H1 (cell line): ENCODE data around the gene MTERF2. TPM values are rescaled to one million over a fixed set of nuclear protein-coding genes. Genes with fewer than 3 reads are reported as not detected.

Source experiments
- CTCF ChIA-PET: fragments of 300-600 bp; sonication (Branson Sonifier 250); formaldehyde crosslinking; loops from one replicate; lab custom pipeline; 2021; ENCODE audit not compliant: partially characterized antibody; lab: Charles Lee
- POLR2A ChIA-PET: fragments of 300-600 bp; sonication (Branson Sonifier 250); formaldehyde crosslinking; loops from one replicate; lab custom pipeline; 2021; ENCODE audit warnings: inconsistent platforms; ENCODE audit not compliant: partially characterized antibody; lab: Charles Lee
- DNase-seq, 2 experiments: peaks; one replicate each; pipeline versions ENCODE4 v3.0.0 to v3.0.0-alpha.2; 2010 to 2022; ENCODE audit warnings: low spot score in 2 of 2, low read depth in 1 of 2, mixed read lengths in 1 of 2
- FAIRE-seq: peaks from 2 replicates; lab custom pipeline; 2011; peaks lifted over from hg19 to GRCh38; lab: Jason Lieb, UNC
- H2AFZ ChIP-seq: 2 replicates; pipeline ENCODE4 v1.8.1; 2012; ENCODE audit warnings: low read length, inconsistent platforms
- H2AK5ac ChIP-seq: 2 replicates; pipeline ENCODE4 v1.6.1; 2013; ENCODE audit warnings: low read depth, low read length
- H2BK120ac ChIP-seq: replicated peaks from 2 replicates; pipeline ENCODE3; 2013; ENCODE audit warnings: low read depth, low read length, inconsistent platforms
- H2BK12ac ChIP-seq: 2 replicates; pipeline ENCODE4 v1.6.1; 2013; ENCODE audit warnings: low read depth, low read length
- H2BK15ac ChIP-seq: 2 replicates; pipeline ENCODE4 v1.6.1; 2013; ENCODE audit warnings: low read length
- H2BK20ac ChIP-seq: 2 replicates; pipeline ENCODE4 v1.6.1; 2013; ENCODE audit warnings: low read length
- H2BK5ac ChIP-seq: 2 replicates; pipeline ENCODE4 v1.6.1; 2013; ENCODE audit warnings: low read depth, low read length
- H3K14ac ChIP-seq: 2 replicates; pipeline ENCODE4 v1.6.1; 2013; ENCODE audit warnings: inconsistent platforms; ENCODE audit not compliant: insufficient read length
- H3K18ac ChIP-seq: 2 replicates; pipeline ENCODE4 v1.6.1; 2013; ENCODE audit warnings: low read length; ENCODE audit errors: extremely low read depth
- H3K23ac ChIP-seq: 2 replicates; pipeline ENCODE4 v1.6.1; 2013; ENCODE audit warnings: inconsistent platforms; ENCODE audit not compliant: insufficient read length
- H3K23me2 ChIP-seq: 2 replicates; pipeline ENCODE4 v1.6.1; 2013; ENCODE audit warnings: low read depth, low read length
- H3K27ac ChIP-seq: 2 replicates; pipeline ENCODE4 v1.6.1; 2011; ENCODE audit warnings: low read depth, low read length, inconsistent platforms
- H3K27me3 ChIP-seq, 4 experiments: replicated peaks in 1 of 4; 1 replicate in 1 of 4; 2 replicates in 3 of 4; pipeline versions ENCODE4 v1.6.1 to v1.8.1; 2011 to 2013; ENCODE audit warnings: low read length in 3 of 4, mild to moderate bottlenecking in 3 of 4, inconsistent platforms in 2 of 4, mixed read lengths in 2 of 4, moderate library complexity in 1 of 4; ENCODE audit not compliant: control insufficient read depth in 3 of 4, insufficient read depth in 3 of 4; ENCODE audit errors: extremely low read depth in 1 of 4
- H3K36me3 ChIP-seq, 4 experiments: 2 replicates each; pipeline versions ENCODE4 v1.6.1 to v1.8.1; 2011 to 2013; ENCODE audit warnings: mild to moderate bottlenecking in 4 of 4, low read length in 3 of 4, moderate library complexity in 2 of 4, control low read depth in 1 of 4, inconsistent platforms in 1 of 4; ENCODE audit not compliant: insufficient read depth in 4 of 4, control insufficient read depth in 2 of 4
- H3K4ac ChIP-seq: replicated peaks from 2 replicates; pipeline ENCODE3; 2013; ENCODE audit warnings: low read length, low read depth, mixed read lengths, inconsistent platforms; ENCODE audit not compliant: insufficient read length
- H3K4me1 ChIP-seq, 4 experiments: replicated peaks in 1 of 4; 1 replicate in 1 of 4; 2 replicates in 3 of 4; pipeline versions ENCODE4 v1.6.1 to v1.8.1; 2011 to 2013; ENCODE audit warnings: low read length in 3 of 4, inconsistent platforms in 2 of 4, mixed read lengths in 1 of 4; ENCODE audit not compliant: insufficient read depth in 4 of 4, control insufficient read depth in 3 of 4
- H3K4me2 ChIP-seq, 2 experiments: 2 replicates each; pipeline versions ENCODE4 v1.6.1 to v1.8.1; 2011 to 2013; ENCODE audit warnings: low read depth in 2 of 2, low read length in 2 of 2, control low read depth in 1 of 2, inconsistent platforms in 1 of 2, mild to moderate bottlenecking in 1 of 2; ENCODE audit not compliant: insufficient read depth in 1 of 2
- H3K4me3 ChIP-seq, 4 experiments: fragments of 200-600, 300-600 bp in 1 of 4; sonication (generic), shearing (Covaris generic), sonication (Bioruptor Twin) in 1 of 4; 2 replicates each; pipeline versions ENCODE4 v1.5.1 to v1.8.1; 2011 to 2016; ENCODE audit warnings: low read length in 4 of 4, low read depth in 3 of 4, control low read depth in 2 of 4, inconsistent platforms in 2 of 4, mild to moderate bottlenecking in 2 of 4, mixed read lengths in 1 of 4, moderate library complexity in 1 of 4; ENCODE audit not compliant: insufficient read depth in 2 of 4; ENCODE audit errors: extremely low read depth in 1 of 4
- H3K56ac ChIP-seq: replicated peaks from 2 replicates; pipeline ENCODE3; 2013; ENCODE audit warnings: low read depth, mild to moderate bottlenecking, mixed read lengths, low read length, inconsistent platforms; ENCODE audit not compliant: insufficient read length
- H3K79me1 ChIP-seq: 2 replicates; pipeline ENCODE4 v1.6.1; 2013; ENCODE audit warnings: low read depth, low read length, control low read depth
- H3K79me2 ChIP-seq, 2 experiments: 2 replicates each; pipeline versions ENCODE4 v1.6.1 to v1.8.1; 2012 to 2013; ENCODE audit warnings: low read length in 2 of 2, mild to moderate bottlenecking in 2 of 2, inconsistent platforms in 1 of 2; ENCODE audit not compliant: insufficient read depth in 2 of 2, control insufficient read depth in 1 of 2
- H3K9ac ChIP-seq, 4 experiments: replicated peaks in 1 of 4; 1 replicate in 1 of 4; 2 replicates in 3 of 4; pipeline versions ENCODE4 v1.6.1 to v1.8.1; 2011 to 2013; ENCODE audit warnings: low read depth in 3 of 4, low read length in 3 of 4, control low read depth in 2 of 4, mild to moderate bottlenecking in 2 of 4, moderate library complexity in 2 of 4, inconsistent platforms in 1 of 4; ENCODE audit errors: extremely low read depth in 1 of 4
- H3K9me3 ChIP-seq, 2 experiments: 2 replicates each; pipeline versions ENCODE4 v1.6.1 to v1.8.1; 2012 to 2013; ENCODE audit warnings: mild to moderate bottlenecking in 2 of 2, moderate library complexity in 2 of 2, control low read depth in 1 of 2, inconsistent platforms in 1 of 2, low read depth in 1 of 2, low read length in 1 of 2, mixed read lengths in 1 of 2; ENCODE audit not compliant: insufficient read depth in 2 of 2
- H4K20me1 ChIP-seq, 2 experiments: replicated peaks in 1 of 2; 2 replicates each; pipeline versions ENCODE3 to v1.8.1; 2011 to 2013; ENCODE audit warnings: inconsistent platforms in 2 of 2, low read length in 2 of 2, mild to moderate bottlenecking in 1 of 2; ENCODE audit not compliant: insufficient read depth in 2 of 2, control insufficient read depth in 1 of 2
- H4K5ac ChIP-seq: 2 replicates; pipeline ENCODE4 v1.6.1; 2013; ENCODE audit warnings: low read length, low read depth, mixed read lengths, inconsistent platforms; ENCODE audit not compliant: insufficient read length
- H4K8ac ChIP-seq: 2 replicates; pipeline ENCODE4 v1.8.0; 2013; ENCODE audit warnings: mild to moderate bottlenecking, moderate library complexity, low read length, inconsistent platforms; ENCODE audit not compliant: insufficient read depth; ENCODE audit errors: extremely low read depth
- H4K91ac ChIP-seq: replicated peaks from 2 replicates; pipeline ENCODE3; 2013; ENCODE audit warnings: low read length, mixed read lengths, inconsistent platforms; ENCODE audit not compliant: insufficient read length
- ASH2L ChIP-seq: fragments of 200-600, 300-600 bp; sonication (generic); IDR thresholded peaks from one replicate; pipeline ENCODE4 v1.7.1; 2017; ENCODE audit warnings: low read length
- BRCA1 ChIP-seq: IDR thresholded peaks from 2 replicates; pipeline ENCODE4 v1.6.1; 2012; ENCODE audit warnings: low read depth, low read length, improper control_type of control experiment
- CBX8 ChIP-seq: fragments of 300-800, 300-1000 bp; sonication (generic); IDR thresholded peaks from 2 replicates; pipeline ENCODE4 v1.7.1; 2016; ENCODE audit warnings: low read depth, low read length, borderline replicate concordance
- CTBP2 ChIP-seq: IDR thresholded peaks from 2 replicates; pipeline ENCODE4 v1.7.0; 2011; ENCODE audit warnings: borderline replicate concordance, mild to moderate bottlenecking, moderate library complexity, mixed read lengths, low read length; ENCODE audit not compliant: insufficient read depth, insufficient read length
- KDM5A ChIP-seq: fragments of 200-600 bp; IDR thresholded peaks from 2 replicates; pipeline ENCODE4 v1.7.1; 2012; ENCODE audit warnings: mild to moderate bottlenecking, low read length, inconsistent platforms, mixed read lengths
- NANOG ChIP-seq: IDR thresholded peaks from 2 replicates; pipeline ENCODE4 v1.6.1; 2011; ENCODE audit warnings: low read length, low read depth, mild to moderate bottlenecking, inconsistent platforms; ENCODE audit not compliant: insufficient read depth, poor library complexity, severe bottlenecking
- POLR2A ChIP-seq, 2 experiments: IDR thresholded peaks; 1 replicate in 1 of 2; 2 replicates in 1 of 2; pipeline ENCODE4 v1.6.1; 2011; ENCODE audit warnings: low read depth in 2 of 2, low read length in 2 of 2, mild to moderate bottlenecking in 2 of 2; ENCODE audit errors: control extremely low read depth in 1 of 2
- RFX5 ChIP-seq: IDR thresholded peaks from 2 replicates; pipeline ENCODE4 v1.6.1; 2011; ENCODE audit warnings: low read depth, low read length, improper control_type of control experiment, borderline replicate concordance
- SAP30 ChIP-seq: fragments of 300-600 bp; sonication (generic); IDR thresholded peaks from 2 replicates; pipeline ENCODE4 v1.7.1; 2012; ENCODE audit warnings: low read length, moderate library complexity, mild to moderate bottlenecking, inconsistent platforms; ENCODE audit not compliant: insufficient read depth, insufficient replicate concordance
- SP4 ChIP-seq: IDR thresholded peaks from 2 replicates; pipeline ENCODE4 v1.6.1; 2012; ENCODE audit warnings: low read length, inconsistent platforms
- TAF7 ChIP-seq: optimal IDR thresholded peaks from 2 replicates; pipeline ENCODE3; 2011; ENCODE audit warnings: low read depth, mild to moderate bottlenecking, inconsistent platforms, low read length, moderate library complexity, borderline replicate concordance
- WGBS, 2 experiments: shearing (Covaris generic) in 1 of 2; methylation state at CpG; one replicate each; pipeline versions ENCODE4 v1.1.6 to v1.1.7; 2013 to 2015; ENCODE audit warnings: low lambda C conversion rate in 2 of 2, mixed read lengths in 2 of 2, inconsistent platforms in 1 of 2, low coverage in 1 of 2, missing lambda C conversion rate in 1 of 2; ENCODE audit not compliant: insufficient replicate concordance in 2 of 2, insufficient coverage in 1 of 2, insufficient read length in 1 of 2; ENCODE audit errors: extremely low coverage in 1 of 2, missing lambda C conversion rate in 1 of 2; 5-methylcytosine and 5-hydroxymethylcytosine counted together
- polyA plus RNA-seq, 7 experiments: library from polyadenylated mRNA; depleted of rRNA in 3 of 7; stranded (reverse) in 5 of 7; unstranded in 2 of 7; fragments of >200 nt in 5 of 7; fragments of 200-250 nt in 2 of 7; gene quantifications; 1 replicate in 5 of 7; 2 replicates in 1 of 7; 4 replicates in 1 of 7; pipeline versions ENCODE4 v1.2.1 to v1.2.3, GENCODE V29; 2011 to 2013; ENCODE audit warnings: missing spikeins in 2 of 7, mixed read lengths in 2 of 7
- total RNA-seq: library from RNA; stranded (reverse); fragmentation: NEBNext Ultra II Directional; extraction: Animal tissue kit (Norgen Biotek cat#: 25700); gene quantifications from 2 replicates; pipeline ENCODE4 v1.2.1, GENCODE V29; 2021

MTERF2 gene
- total and polyA plus RNA-seq, 2 of the 8 experiments (the other 6 are each of a cell fraction or from before 2014, with no cell fraction given): 2.8 to 7.1 TPM

DNA sequence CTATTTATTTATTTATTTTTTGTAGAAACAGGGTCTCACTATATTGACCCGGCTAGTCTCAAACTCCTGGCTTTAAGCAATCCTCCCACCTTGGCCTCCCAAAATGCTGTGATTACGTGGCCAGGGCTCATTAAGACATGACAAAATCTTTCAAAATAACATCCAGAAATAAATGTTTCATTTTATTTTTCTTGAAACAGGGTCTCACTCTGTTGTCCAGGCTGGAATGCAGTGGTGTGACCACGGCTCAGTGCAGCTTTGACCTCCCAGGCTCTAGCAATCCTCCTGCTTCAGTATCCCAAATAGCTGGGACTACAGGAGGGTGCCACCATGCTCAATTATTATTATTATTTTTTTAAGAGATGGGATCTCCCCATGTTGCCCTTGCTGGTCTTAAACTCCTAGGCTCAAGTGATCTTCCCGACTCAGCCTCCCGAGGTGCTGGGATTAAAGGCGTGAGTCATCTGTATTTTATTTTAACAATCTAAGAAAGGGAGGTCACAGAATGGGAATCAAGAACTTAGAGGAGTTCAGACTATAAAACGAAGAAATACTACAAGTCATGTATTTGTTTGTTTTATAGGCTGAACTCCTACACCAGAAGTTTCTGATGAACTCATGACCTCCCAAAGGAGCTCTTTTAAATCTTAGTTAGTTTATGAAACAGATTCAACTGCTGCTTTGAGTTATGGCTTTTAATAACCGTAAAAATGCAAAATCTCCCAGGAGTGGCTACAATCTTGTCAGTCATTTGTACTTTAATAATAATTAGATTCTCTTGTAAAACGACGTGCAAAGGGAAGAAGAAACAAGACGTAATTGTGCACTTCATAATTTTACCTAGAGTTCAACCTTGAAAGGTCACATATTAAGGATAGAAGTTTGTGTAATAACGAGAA lies 33.3 kb downstream of the MTERF2 start:
- no peak overlapping the region for H3K56ac ChIP-seq
- H2BK20ac ChIP-seq: no peak overlapping the region
- peaks cover 12% of the 10 kb centered on the region for H3K23me2 ChIP-seq
- H3K27ac ChIP-seq: no peak overlapping the region
- H4K20me1 ChIP-seq: peaks cover 0 to 2% of the 10 kb centered on the region in 2 experiments
- no peak for DNase-seq
- H3K4ac ChIP-seq: no peak overlapping the region
- H3K4me1 ChIP-seq: 0 out of 7 replicates have a peak, but pooled peaks cover 0 to 3% (median 0%) of the 10 kb centered on the region in 4 experiments
- no peak overlapping the region for H3K23ac ChIP-seq
- no peak overlapping the region for H3K18ac ChIP-seq
- no peak for FAIRE-seq
- ChIA-PET POLR2A (no interaction called here), CTCF (interaction anchor here (0.7 kb wide), 1 partner anchor 146 kb away, joined by 3 read pairs; no protein-coding TSS in a partner anchor)
- no peak overlapping the region for H3K14ac ChIP-seq
- H2BK12ac ChIP-seq: no peak overlapping the region
- no peak overlapping the region for H4K8ac ChIP-seq
- 86% methylated on average over 12 of the region's 12 CpGs; no CpG with 5 or more reads in 1 of the 2 experiments for WGBS, 2 experiments
- no peak overlapping the region for H2AK5ac ChIP-seq
- no peak overlapping the region for H4K91ac ChIP-seq
- H3K79me1 ChIP-seq: no peaks in the 10 kb centered on the region
- no peak overlapping the region for H2BK15ac ChIP-seq
- peaks cover 0 to 12% of the 10 kb centered on the region in 2 experiments; a peak in 2 of 4 replicates for H3K79me2 ChIP-seq
- no peak overlapping the region; a peak in 1 of 4 replicates for H3K4me2 ChIP-seq
- H2BK5ac ChIP-seq: no peak overlapping the region
- H3K36me3 ChIP-seq: no peaks in the 10 kb centered on the region
- peaks cover 0 to 12% (median 8%) of the 10 kb centered on the region in 4 experiments; a peak in 6 of 7 replicates for H3K27me3 ChIP-seq
- peaks cover 2 to 6% of the 10 kb centered on the region in 2 experiments; a peak in 2 of 4 replicates for H3K9me3 ChIP-seq
- no peak overlapping the region for H4K5ac ChIP-seq
- no peak overlapping the region for H3K9ac ChIP-seq
- H3K4me3 ChIP-seq: no peak overlapping the region
- H2AFZ ChIP-seq: no peak overlapping the region
- TF ChIP-seq KDM5A: no peak
- no peak for TF ChIP-seq CBX8
- TF ChIP-seq RFX5: no peak
- no peak for TF ChIP-seq BRCA1
- TF ChIP-seq POLR2A (IDR thresholded peaks at IDR 0.05; ENCODE audit: control extremely low read depth in 1 of 2, low read depth in 2 of 2, low read length in 2 of 2): no peak
- TF ChIP-seq CTBP2: no peak
- TF ChIP-seq NANOG: no peak
- TF ChIP-seq SAP30: no peak
- no peak for TF ChIP-seq SP4
- TF ChIP-seq ASH2L: no peak
- TF ChIP-seq TAF7: no peak
- no peak overlapping the region for H2BK120ac ChIP-seq
